Jurkat, Clone E6-1 (cell line): ENCODE measurements around the gene CFAP100.

Experiments
- DNase-seq: peaks from one replicate; pipeline ENCODE4 v3.0.0-alpha.2; 2011; ENCODE audit warnings: low read depth, low spot score
- H3K4me3 ChIP-seq: 2 replicates; pipeline ENCODE4 v1.5.1; 2011; ENCODE audit warnings: mild to moderate bottlenecking, low read length, control low read depth, moderate library complexity

CFAP100 gene

DNA sequence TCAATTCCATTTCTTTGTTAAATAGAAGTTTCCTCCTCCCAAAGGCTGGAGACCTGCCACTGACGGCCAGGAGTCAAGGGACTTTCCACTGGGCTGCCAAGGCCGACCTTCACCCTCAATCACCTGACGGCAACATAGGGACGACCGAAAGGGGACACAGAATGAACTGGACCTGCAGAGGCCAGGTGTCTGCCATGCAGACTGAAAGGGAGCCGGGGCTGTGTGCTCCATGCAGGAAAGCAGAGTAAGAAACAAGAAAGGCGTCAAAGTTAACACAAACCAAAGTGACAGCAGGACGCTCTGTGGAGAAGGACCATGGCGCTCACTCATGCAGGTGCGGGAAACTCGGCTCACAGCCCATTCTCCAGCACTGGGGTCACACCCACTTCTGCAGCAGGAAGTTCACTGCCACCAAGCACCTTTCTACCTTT lies 54.9 kb downstream of the CFAP100 start:
- no peak overlapping the region for H3K4me3 ChIP-seq
- DNase-seq, result no peak

DNA sequence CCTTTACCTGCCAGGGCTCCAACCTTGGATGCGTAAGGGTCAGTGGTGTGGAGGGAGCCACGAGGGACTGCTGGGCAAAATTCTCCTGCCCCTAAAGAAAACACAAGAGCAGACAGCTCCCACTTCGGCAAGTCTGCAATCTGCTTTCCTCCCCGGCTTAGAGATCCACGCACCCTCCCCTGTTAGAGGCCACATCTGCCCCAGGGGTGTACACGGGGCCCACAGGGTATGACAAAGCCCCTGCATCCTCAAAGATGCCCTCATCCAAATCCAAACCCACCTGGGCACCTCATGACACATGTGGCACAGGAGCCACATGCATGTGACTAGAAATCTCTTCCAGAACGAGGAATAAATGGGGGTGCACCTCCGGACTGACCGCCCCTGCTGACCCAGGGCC lies 55.5 kb downstream of the CFAP100 start:
- no peak overlapping the region for H3K4me3 ChIP-seq
- DNase-seq, result no peak

DNA sequence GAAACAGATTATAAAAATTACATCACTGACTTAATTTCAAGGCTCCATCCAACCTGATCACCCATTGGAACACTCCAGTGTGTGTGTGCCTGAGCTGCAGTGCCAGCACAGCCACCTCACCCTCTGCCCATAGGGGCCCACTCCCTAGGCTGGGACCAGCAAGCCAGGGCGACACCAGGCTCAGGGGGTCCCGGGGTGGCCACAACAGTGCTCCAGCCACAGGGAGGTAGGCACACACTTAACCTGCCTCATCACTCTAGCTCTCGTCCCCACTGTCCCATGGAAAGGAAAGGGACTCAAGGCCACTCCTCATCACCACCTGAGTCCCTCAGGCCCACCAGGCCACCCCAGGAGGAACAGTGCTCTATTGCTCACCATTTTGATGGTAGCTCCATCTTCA lies 56.0 kb downstream of the CFAP100 start:
- no peak overlapping the region for H3K4me3 ChIP-seq
- DNase-seq, result no peak

DNA sequence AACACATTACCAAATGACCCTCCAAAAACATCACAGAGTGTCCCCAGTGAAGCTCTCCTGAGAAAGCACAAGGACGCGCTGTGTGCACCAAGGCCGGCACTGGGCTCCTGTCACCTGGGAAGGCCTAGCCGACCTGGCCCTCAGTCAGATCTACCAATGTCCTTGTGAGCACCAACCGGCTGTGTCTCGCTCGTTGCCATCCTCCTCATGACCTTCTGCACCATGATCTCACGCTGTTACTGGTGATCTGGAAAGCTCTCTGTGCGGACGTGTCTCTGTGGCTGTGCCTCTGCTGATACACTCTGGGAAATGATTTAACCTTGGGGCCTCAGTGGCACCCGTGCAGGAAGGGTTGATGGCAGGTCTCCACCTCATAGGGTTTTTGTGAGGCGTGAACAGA lies 56.8 kb downstream of the CFAP100 start:
- H3K4me3 ChIP-seq, result no peak overlapping the region
- DNase-seq, result no peak

DNA sequence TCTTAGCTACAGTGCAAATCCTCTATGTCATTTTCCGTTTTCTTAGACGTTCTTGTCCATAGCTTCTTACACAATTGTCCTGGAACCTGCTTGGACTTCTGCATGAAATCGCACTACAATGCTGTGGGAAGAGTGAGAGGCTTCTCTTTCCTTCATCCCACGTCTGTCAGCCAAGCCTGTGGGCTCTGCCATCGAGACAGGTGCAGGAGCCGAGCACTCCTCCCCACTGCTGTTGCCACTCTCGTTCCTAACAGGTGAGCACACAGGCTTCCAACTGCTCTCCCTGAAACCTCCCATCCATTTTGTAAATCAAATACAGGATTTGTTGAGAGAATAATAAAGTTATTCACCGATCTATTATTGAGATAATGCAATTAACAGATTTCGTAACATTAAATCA lies 57.5 kb downstream of the CFAP100 start:
- H3K4me3 ChIP-seq, result no peak overlapping the region
- no peak for DNase-seq

DNA sequence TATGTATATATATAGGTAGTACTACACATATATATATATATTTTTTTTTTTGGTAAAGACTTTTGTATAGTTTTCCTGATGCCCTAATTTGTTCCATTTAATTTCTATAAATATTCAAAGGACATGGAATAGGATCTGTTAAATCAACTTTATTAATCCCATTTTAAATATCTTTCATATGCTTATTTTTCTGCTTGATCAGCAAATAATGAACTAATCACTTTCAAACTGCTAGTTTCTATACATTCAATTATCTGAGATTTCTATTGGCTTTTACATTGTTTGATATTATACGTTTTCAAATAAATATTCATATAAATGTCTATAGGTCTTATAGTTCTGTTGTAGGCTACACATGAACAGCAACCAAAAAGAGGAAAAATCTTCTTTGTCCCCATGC lies 59.3 kb downstream of the CFAP100 start:
- no peak for DNase-seq
- H3K4me3 ChIP-seq, result no peak overlapping the region

DNA sequence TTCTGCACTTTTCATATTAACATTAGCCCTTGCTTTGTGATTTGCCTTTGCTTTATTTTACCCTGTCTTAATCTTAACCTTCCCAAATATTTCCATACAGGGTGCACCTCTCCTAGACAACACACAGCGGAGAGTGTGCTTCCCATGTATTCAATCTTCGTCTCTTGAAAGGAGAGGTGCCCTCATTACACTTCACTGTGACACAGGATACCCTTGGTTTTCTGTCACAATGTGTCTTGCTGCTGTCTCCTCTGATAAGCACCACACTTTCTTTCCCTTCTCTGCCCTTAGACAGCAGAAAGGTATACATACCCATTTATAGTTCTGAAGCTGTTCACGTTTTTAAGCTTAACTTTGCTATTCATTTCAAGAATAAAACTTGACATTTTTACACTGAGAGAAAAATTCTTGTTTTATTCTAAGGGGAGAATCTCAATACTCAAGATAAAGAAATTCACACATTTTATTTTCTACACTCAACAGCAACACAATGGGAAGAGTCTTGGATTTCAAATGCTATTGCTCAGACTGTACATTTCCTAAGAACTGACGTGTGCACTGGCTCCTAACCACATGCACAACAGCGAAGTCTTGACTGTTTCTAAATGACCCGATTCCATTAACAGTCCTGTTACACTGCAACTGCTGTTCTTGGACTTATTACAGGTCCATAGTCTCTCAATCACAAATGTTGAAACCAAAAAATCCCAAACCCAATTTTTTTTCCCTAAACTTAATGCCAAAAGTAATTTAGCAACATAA lies 59.9 kb downstream of the CFAP100 start:
- no peak overlapping the region for H3K4me3 ChIP-seq
- DNase-seq, result no peak

DNA sequence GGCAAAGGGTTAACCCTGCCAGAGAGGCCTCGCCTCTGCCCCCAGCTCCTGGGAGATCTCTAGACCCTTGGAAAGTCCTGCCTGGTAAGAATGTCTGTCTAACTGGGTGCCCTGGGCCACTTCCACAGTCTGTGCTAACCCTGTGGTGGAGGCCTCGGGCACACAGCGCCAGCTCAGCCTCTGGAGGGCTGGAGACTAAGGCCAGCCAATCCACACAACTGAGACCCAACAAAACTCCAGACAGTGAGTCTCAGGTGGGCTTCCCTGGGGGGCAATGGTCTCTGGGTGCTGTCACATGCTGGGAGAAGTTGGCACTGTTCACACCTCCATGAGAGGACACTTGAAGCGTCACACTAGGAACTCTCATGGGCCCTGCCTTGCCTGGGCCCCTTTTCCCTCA lies 61.5 kb downstream of the CFAP100 start:
- no peak for DNase-seq
- no peak overlapping the region for H3K4me3 ChIP-seq

DNA sequence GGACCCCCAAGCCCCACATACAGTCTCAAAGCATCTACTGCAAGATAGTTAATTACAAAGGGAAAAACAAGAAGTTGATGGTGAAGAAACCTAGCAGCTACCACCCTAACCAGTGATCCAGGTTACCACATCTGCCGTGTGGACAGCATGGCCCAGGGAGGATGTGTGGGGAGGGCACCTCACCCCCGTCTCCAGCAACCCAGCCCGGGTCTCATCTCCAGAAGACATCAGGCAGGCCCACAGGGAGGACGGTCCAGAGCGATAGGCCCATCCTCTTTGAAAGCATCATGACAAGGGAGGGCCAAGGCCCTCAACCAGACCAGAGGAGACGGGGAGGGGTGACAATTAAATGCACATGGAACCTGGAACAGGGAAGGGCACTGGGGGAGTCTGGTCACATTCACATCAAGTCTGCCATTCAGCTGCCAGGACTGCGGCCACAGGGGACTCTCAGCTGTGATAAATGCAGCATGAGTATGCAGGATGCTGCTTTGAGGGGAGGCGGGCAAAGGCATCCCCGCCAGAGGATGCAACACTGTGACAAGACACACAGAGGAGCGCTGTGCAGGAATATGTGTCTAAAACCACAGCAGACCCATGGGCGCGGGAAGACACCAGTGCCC lies 62.2 kb downstream of the CFAP100 start:
- DNase-seq, result no peak
- no peak overlapping the region for H3K4me3 ChIP-seq

DNA sequence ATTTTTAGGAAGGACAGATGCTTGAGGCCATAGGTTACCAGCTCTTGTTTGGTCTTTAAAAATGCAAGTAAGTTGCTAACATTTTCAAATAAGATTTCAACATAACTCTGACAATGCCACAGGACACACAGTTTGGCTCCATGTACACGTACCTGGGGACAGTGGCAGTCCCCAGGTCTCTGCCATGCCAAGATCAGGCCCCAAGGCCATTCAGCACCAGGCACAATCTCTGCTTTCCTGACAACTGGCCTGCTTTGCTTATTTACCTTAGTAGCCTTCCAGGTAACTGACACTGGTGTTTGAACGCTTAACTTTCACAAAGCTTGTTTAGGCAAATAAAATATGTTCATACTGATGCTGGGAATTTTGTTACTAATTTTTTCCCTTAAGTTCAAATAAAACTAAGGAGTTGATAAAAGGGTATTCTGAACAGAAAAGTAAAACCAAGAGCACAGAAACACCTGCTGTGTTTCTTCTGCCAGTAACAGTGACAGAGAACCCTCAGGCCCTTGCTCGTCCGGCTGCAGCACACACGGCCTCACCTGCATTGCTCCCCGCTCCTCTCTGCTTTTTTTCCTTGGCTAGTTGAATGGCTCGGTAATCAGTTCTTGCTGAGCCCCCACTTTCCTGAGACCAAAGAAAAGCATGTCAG lies 64.5 kb downstream of the CFAP100 start:
- H3K4me3 ChIP-seq, result no peak overlapping the region
- no peak for DNase-seq

DNA sequence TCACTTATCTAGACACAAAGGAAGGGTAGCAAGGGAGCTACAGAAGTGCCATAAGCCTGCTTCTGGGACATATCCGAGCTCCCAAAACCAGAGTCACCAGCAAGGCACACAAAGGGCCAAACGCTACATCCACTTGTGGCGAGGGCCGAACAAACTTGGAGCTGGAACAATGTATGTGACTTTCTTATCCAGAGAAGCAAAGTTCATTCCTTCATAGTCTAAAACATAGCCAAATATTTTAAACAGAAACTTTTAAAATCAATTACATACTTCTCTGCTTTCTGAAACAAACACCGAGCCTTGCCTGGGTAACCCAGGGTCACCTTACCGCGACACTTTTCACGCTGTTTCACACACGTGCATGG lies 65.0 kb downstream of the CFAP100 start:
- H3K4me3 ChIP-seq, result no peak overlapping the region
- no peak for DNase-seq

DNA sequence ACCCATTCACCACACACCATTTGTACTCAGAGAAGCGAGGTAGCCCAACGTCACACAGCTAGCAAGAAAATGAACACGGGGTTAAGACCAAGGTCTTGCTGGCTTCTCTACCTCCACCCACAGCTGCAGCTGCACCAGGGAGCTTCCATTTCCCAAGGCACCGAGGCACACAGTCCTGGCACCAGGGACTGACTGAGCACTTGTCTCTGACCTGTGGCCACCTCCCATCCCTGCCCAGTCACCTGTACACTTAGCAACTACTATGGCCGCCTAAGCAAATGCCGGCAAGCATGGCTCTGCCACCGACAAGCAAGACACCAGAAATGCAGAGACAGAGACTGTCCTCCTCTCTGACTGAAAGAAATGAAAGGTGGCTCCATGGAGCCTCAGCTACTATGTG lies 65.7 kb downstream of the CFAP100 start:
- no peak for DNase-seq
- H3K4me3 ChIP-seq, result no peak overlapping the region

DNA sequence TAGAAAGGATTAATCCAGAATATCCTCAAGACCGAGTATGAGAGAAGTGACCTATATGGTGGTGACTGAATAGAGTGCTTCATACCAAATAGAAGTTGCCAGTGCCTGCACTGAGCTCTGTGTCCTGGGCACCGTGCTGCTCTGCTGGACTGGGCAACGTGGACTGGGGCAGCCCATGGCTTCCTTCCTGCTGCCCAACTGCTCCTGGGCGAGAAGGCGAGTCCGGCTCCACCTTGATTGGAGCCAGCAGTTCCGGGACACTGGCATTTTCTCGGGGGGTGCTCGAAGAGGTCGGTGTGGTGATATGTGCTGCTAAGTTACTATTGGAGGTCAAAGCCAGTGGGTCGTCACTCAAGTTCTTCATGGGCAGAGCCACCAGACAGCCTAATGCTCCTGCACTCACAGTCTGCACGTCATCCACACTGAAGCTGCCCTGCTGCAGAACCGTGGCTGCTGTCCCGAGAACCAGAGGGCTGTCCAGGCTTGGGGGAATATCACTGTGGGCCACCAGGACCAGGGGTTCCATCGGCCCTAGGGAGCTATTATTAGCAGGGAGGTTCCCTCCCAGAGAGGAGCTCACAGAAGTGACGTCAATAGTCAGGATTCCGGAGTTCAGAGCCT lies 66.9 kb downstream of the CFAP100 start:
- DNase-seq, result no peak
- no peak overlapping the region for H3K4me3 ChIP-seq

DNA sequence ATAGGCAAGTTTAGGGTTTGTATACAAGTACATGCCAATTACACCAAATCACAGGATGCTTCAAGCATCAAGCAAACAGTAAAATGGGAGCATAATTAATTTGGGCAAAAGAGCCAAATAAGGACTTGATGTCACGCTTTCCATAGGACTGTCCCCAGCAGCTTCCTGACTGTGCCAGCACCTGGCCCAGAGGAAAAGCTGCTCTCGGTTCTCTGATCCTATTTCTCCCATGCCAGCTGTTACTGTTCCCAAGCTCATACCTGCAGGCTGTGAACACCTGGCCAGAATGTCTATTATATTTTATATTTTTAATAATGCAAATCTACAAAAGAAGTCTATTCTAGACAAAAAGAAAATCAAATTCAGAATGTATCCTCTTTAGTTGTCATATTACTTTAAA lies 68.8 kb downstream of the CFAP100 start:
- no peak for DNase-seq
- H3K4me3 ChIP-seq, result no peak overlapping the region

DNA sequence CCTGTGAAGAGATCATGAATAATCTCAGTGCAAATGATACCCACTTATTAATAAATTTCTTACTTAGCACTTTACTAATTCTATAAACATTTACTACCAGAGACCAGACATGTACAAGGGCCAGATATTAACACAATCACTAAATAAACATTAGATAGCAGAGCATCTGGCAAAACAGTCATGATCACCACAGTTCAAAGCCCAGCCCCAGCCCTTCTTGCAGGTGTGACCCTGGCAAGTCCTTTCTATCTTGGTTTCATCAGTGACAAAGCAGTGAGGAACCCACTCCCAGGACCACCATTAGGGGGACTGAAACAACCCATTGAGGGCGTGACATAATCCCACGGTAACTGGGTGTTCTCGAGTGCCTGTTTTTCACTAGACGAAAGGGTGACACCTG lies 69.4 kb downstream of the CFAP100 start:
- no peak for DNase-seq
- no peak overlapping the region for H3K4me3 ChIP-seq

DNA sequence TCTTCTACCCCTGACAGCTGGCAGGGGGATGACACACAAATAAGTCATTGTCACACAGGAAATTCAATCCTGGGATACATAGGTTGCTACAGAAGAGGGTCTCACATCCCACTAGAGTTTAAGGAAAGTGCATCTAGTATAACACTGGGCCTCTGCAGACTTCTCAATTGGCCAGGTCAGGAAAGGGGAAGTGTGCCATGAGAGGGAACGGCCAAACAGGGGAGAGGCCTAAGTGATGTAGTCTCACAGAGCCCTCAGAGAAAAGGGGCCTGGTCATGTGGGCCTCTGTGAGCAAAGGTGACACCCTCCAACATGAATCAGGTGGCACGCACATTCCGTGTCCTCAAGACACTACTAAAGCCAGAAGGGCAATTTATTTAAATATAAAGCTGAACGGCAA lies 69.8 kb downstream of the CFAP100 start:
- no peak for DNase-seq
- H3K4me3 ChIP-seq, result no peak overlapping the region

DNA sequence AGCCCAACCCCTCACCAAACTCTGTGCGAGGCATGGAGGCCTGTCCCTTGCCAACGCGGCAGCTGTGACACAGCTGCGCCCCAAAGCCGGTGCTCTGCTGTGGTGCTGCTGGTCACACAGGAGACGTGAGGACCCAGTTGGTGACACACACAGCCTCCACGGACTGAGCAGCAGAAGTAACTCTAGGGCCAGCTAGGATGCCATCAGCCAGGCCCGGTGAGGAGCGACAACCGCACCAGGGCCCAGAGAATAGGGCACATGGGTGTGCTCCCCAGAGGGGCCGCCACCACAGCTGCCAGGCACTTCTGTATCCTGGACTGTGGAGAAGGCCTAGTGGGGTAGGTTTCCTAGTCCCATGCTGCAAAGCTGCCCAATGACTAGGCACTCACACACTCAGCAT lies 70.3 kb downstream of the CFAP100 start:
- DNase-seq, result no peak
- no peak overlapping the region for H3K4me3 ChIP-seq

DNA sequence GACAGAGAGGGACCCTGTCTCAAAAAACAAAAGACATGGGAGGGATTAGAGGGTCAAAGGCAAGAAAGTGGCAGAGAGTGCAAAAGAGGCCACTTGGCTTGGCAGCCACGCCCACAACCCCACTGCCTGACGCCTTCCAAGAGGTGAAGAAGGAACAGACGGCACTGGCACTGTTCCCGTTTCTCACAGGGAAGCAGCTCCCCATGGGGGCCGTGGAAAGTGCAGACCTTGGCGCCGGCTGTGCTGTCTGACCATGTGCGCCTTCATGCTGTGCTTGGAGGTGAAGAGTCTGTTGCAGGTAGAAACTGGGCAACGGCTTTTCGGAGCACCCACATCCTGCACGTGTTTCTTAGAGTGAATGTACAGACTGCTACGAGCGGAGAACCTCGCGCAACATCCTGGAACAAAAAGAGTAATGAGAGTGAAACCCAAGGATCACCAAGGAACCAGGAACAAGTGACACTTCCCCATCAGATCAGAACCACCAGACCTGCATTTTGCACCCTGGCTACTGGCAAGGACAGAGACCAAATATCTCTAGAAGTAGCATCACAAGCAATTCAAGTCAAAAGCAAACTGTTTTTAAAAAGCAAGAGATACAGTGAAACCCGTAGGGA lies 71.3 kb downstream of the CFAP100 start:
- DNase-seq, result no peak

DNA sequence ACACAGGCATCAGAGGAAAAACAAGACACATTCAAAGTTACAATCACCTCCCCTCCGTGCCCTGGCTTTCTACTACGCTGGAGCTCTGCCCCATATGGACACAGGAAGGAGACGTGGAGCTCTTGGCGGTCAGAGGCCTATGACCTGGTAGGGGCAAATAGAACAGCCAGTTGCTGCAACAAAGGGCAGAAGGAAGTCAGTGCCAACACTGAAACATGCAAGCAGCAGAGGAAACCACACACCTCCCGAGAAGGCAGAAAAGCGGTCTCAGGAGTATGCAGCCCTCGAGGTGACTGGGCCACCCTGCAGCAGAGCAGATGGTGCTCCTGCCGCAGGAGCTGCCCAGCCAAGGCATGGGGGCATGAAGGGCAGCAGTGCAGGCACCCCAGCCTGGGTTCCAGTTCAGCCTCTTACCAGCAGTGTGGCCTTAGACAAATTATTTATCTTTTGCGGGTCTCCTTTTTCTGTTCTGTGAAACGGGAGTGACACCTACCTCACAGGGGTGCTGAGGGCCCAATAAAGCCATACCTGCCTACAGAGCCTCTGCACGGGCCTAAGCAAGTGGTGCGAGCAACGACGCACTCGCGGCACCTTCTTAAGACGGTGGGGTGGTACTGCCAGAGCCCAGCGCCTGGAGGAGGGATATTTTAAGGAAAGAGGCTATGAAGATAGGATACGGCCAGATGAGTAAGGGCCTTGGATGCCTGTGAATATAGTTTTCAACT lies 72.3 kb downstream of the CFAP100 start:
- H3K4me3 ChIP-seq, result no peak overlapping the region
- DNase-seq, result no peak

More for the DNA sequence above, 71.3 kb downstream of the CFAP100 start:
- no peak overlapping the region for H3K4me3 ChIP-seq
